ENCODE results near the gene AGAP1.

The AGAP1 gene

GRCh38 chr2:235553291-235553690, 59.4 kb downstream of the AGAP1 start:
- no peak for TF ChIP-seq CTCF (IDR thresholded peaks at IDR 0.05; ENCODE audit: control extremely low read depth, extremely low read depth, low read depth, missing control alignments)
- ChIA-PET POLR2A (no interaction called here), CTCF (no interaction called here)
- no peak for DNase-seq (ENCODE audit: extremely low spot score)

- TF ChIP-seq CTCF (IDR thresholded peaks at IDR 0.05; ENCODE audit: control extremely low read depth, extremely low read depth, low read depth, missing control alignments): no peak
- no peak for DNase-seq (ENCODE audit: extremely low spot score)
- POLR2A ChIA-PET: no interaction called here
- CTCF ChIA-PET: no interaction called here
These were observed 59.9 kb downstream of the AGAP1 start for GRCh38 chr2:235553696-235554100.

GRCh38 chr2:235554385-235554784, 60.5 kb downstream of the AGAP1 start:
- CTCF ChIA-PET: no interaction called here
- TF ChIP-seq CTCF (IDR thresholded peaks at IDR 0.05; ENCODE audit: control extremely low read depth, extremely low read depth, low read depth, missing control alignments): no peak
- no peak for DNase-seq (ENCODE audit: extremely low spot score)
- POLR2A ChIA-PET: no interaction called here

- POLR2A ChIA-PET: no interaction called here
- CTCF ChIA-PET: no interaction called here
- no peak for DNase-seq (ENCODE audit: extremely low spot score)
- TF ChIP-seq CTCF (IDR thresholded peaks at IDR 0.05; ENCODE audit: control extremely low read depth, extremely low read depth, low read depth, missing control alignments): no peak
These were observed 61.1 kb downstream of the AGAP1 start for GRCh38 chr2:235554936-235555335.

- DNase-seq (ENCODE audit: extremely low spot score): no peak
- ChIA-PET CTCF (no interaction called here), POLR2A (no interaction called here)
- no peak for TF ChIP-seq CTCF (IDR thresholded peaks at IDR 0.05; ENCODE audit: control extremely low read depth, extremely low read depth, low read depth, missing control alignments)
These were observed 61.5 kb downstream of the AGAP1 start for GRCh38 chr2:235555371-235555770.

GRCh38 chr2:235556086-235556485, 62.2 kb downstream of the AGAP1 start:
- no peak for DNase-seq (ENCODE audit: extremely low spot score)
- ChIA-PET POLR2A (no interaction called here), CTCF (no interaction called here)
- no peak for TF ChIP-seq CTCF (IDR thresholded peaks at IDR 0.05; ENCODE audit: control extremely low read depth, extremely low read depth, low read depth, missing control alignments)

- ChIA-PET CTCF (no interaction called here), POLR2A (no interaction called here)
- no peak for DNase-seq (ENCODE audit: extremely low spot score)
- no peak for TF ChIP-seq CTCF (IDR thresholded peaks at IDR 0.05; ENCODE audit: control extremely low read depth, extremely low read depth, low read depth, missing control alignments)
These were observed 63.1 kb downstream of the AGAP1 start for GRCh38 chr2:235556901-235557300.

Measured in GM10248 (cell line).